PC-3 (cell line): Measurements from ENCODE around the gene ERICH3.

Source experiments
- CTCF ChIP-seq: fragments of 300-600 bp; sonication (generic); conservative IDR thresholded peaks from 2 replicates; pipeline ENCODE4 v1.5.1; 2017; ENCODE audit warnings: antibody characterized with exemption, low read depth, mild to moderate bottlenecking, low read length
- EZH2 ChIP-seq: fragments of 300-600 bp; sonication (generic); IDR thresholded peaks from one replicate; pipeline ENCODE4 v1.6.1; 2017; ENCODE audit warnings: antibody characterized with exemption, mild to moderate bottlenecking, low read length; ENCODE audit not compliant: unreplicated experiment

DNA sequence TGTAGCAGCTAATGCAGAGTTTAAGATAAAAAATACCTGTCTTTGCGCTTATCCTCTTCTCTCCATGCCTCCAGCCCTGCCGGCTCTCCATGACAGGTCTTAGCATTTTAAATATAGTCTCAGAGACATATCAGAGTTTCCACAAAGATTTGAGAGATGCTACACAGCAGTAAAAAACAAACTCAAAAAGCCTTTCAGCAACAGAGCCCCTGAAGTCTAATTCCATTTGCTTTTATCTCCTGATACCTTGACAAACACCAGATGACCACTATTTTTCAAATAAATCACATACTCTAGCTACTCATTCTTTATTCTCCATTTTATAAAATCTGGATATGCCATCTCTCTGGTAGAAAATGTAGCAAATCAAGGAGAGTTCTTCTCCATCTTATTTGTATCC lies 81.6 kb downstream of the ERICH3 start:
- TF ChIP-seq CTCF (no peak), EZH2 (no peak)
